ENCODE measurements around the gene PDE7B.

The PDE7B gene

DNA sequence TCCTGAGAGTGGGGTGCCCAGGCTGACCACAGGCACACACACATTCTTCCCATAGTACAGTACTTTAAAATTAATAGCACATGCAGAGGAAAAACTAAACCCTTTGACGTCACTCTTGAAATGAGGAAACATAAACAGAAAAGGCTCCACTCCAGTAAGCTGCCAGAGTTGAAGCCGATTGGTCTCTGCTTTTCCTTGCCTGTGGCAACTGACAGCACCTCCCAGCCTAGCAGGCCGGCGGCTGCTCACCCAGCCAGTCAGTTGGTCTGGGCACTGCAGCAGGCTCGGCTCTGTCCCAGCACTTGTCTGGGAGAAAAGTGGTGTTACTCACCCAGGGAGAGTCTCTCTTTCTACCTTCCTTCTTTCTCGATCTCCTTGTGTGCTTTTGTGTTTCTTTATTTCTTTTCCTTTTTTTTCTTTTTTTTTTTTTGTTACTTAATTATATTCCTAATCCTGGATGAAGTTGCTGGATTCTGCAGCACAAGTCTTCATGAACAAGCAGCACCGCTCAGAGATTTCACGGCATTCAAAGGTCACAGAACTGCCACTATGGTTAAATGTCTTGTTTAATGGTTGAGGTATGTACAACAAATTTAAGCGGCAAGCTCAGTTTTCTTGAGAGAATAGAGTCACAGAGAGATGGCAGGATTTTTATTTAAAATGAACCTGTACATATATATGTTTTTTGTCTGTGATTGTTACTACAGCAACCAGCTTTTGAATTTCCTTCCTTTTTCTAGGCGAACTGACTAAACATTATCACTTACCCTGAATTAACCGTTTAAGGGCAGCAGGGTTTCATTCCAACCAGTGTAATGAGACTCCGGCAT lies at the start of gene PDE7B:
Gene PDE7B, plus strand, starts transcription at position 260 of the 830 bp plus-strand sequence.
- no peak for DNase-seq (ENCODE audit: low read depth in 2 of 2)

DNA sequence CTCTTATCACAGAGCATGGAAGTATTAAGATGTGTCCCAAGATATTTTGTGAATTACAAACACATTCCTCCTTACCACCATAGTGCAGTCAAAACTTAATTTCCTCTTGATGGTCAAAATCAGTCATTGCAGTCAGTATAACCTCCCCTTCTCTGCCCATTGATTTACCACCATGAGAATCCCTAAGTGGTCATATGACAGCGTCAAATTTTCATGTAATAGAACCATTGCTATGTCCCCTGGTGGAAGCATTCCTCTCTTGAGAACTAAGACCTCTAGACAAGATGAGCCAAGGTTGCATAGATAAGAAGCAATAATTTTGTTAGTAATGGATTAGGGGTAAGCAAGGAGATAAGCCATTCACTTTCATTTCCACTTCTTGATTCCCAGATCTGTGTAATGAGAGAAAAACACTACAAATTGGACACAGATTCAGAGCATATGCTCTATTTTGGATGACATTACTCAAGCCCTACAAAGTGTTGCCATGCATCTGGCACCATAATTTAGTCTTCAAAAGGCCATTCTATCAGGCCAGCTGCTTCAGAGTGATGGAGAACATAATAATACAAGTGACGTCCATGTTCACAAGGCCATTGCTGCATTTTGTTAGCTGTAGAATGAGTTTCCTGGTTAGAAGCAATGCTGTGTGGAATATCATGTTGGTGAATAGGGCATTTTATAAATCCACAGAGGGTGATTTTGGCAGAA lies 49.6 kb upstream of the PDE7B start:
- no peak for DNase-seq (ENCODE audit: low read depth in 2 of 2)

DNA sequence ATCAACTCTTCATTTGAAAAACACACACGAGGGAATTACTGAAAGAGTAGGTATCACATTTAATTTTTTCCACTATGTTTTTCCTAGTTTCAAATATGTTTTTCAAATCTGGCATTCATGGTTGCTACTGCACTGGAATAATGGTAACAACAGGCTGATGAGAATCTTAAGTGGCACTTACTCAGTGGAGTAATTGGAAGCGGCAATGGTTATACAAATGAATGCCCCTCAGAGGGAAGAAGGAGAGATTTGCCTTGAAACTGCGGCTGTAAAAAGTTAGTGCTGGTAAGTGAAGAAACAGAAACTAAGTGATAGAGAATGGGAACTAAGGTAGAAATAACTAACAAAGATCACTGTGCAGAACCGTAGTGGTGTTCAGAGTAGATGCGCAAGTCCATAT lies 41.0 kb upstream of the PDE7B start:
- DNase-seq (ENCODE audit: low read depth in 2 of 2) = no peak

DNA sequence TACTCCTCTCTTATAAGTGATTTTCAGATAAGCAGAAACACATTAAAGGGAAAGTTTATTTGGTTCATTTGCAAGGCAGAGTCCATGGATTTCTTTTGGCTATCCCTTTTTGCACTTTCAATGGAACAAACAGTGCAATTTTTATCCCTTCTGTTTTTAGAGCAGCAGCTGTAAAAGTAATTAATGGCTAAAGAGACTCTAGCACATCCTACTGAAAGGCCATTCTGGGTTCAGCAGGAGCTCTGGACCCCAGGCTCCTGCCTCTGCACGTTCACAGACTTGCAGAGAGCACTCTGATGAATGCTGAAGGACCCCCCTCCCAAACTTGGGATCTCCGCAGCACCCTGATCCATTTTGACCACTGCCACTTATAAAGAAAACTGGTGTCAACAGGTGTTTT lies 40.3 kb upstream of the PDE7B start:
- no peak for DNase-seq (ENCODE audit: low read depth in 2 of 2)

- DNase-seq (ENCODE audit: low read depth in 2 of 2) = no peak
Observed at GRCh38 chr6:135811644-135812526, 39.6 kb upstream of the PDE7B start.

- no peak for DNase-seq (ENCODE audit: low read depth in 2 of 2)
Observed at GRCh38 chr6:135813401-135813800, 38.1 kb upstream of the PDE7B start.

DNA sequence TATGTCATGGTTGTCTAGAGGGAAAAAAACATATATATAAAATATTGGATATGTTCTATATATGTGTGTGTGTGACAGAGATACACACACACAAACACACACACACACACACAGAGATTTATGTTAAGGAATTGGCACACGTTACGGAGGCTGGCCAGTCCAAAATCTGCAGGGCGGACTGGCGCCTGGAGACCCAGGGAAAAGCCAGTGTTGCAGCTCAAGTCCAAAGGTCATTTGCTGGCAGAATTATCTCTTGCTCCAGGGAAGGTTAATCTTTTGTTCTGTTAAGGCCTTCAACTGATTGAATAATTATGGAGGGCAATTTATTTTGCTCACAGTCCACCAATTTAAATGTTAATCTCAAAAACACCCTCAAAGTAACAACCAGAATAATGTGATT lies 37.5 kb upstream of the PDE7B start:
- no peak for DNase-seq (ENCODE audit: low read depth in 2 of 2)

GRCh38 chr6:135815216-135815615 lies 36.3 kb upstream of the PDE7B start:
- DNase-seq (ENCODE audit: low read depth in 2 of 2) = no peak

GRCh38 chr6:135817035-135817434 lies 34.5 kb upstream of the PDE7B start:
- DNase-seq (ENCODE audit: low read depth in 2 of 2) = no peak

- no peak for DNase-seq (ENCODE audit: low read depth in 2 of 2)
Observed at GRCh38 chr6:135819665-135820064, 31.8 kb upstream of the PDE7B start.

DNA sequence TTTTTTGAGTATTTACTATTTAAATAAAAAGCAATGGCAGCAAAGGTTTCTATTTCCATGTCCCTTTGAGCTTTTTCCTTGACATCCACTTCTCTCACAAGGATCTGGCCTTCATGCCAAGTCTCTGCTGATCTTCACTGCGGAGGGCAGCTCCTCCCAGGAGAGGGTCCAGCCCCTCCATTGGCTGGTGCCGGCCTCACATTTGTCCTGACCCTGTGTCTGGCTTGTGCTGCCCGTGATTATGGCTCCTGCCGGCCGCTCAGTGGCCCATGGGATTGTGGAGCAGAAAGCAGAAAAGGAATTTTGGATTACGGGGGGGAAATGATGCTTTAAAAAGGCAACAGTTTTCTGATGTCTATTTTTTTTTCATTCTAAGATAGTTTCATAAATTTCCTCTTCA lies 31.2 kb upstream of the PDE7B start:
- no peak for DNase-seq (ENCODE audit: low read depth in 2 of 2)

DNA sequence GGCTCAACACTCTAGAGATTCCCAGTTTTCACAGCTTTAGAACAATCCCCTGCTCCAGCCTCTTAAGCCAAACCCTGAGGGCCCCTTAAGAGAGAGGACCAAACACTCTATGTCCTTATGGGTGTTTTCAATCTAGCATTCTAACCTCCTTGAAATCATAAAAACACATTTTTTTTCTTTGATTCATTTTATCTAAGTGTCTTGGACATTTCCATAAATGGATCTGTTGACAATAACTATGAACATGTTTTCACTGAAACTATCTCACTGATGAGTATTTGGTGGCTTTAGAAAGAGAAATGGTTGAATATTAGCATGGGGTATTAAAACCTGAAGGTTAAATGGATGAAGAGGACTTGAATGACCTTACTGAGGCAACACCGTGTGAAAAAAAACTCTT lies 27.6 kb upstream of the PDE7B start:
- DNase-seq (ENCODE audit: low read depth in 2 of 2) = no peak

GRCh38 chr6:135826236-135826804 lies 25.2 kb upstream of the PDE7B start:
- no peak for DNase-seq (ENCODE audit: low read depth in 2 of 2)

DNA sequence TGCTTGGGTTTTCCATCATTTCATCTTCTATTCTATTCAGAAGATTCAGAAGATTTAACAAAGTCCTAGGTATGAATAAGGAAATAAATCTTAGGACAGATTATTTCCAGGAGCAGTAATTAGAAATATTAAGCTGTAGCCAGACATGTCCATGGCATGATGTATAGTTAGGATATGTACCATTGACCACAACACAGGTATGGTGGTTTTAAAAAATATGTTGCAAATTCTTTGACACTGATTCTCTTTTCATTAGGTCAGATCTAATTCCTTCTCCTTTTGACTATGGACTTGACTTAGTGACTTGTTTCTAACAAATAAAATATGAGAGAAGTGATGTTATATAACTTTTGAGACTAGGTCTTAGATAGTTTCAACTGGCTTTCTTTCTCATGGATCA lies 23.5 kb upstream of the PDE7B start:
- DNase-seq (ENCODE audit: low read depth in 2 of 2) = no peak

- no peak for DNase-seq (ENCODE audit: low read depth in 2 of 2)
Observed at GRCh38 chr6:135830452-135830881, 21.0 kb upstream of the PDE7B start.

- no peak for DNase-seq (ENCODE audit: low read depth in 2 of 2)
Observed at GRCh38 chr6:135831016-135831415, 20.5 kb upstream of the PDE7B start.

- no peak for DNase-seq (ENCODE audit: low read depth in 2 of 2)
Observed at GRCh38 chr6:135832166-135832565, 19.3 kb upstream of the PDE7B start.

GRCh38 chr6:135833771-135834170 lies 17.7 kb upstream of the PDE7B start:
- no peak for DNase-seq (ENCODE audit: low read depth in 2 of 2)

GRCh38 chr6:135837735-135838449 lies 13.6 kb upstream of the PDE7B start:
- no peak for DNase-seq (ENCODE audit: low read depth in 2 of 2)

- no peak for DNase-seq (ENCODE audit: low read depth in 2 of 2)
Observed at GRCh38 chr6:135839121-135839520, 12.4 kb upstream of the PDE7B start.

Data from activated CD4-positive, alpha-beta T cell treated with anti-CD3 and anti-CD28 coated beads for 24 hours (primary cell).